NCI-H1694 (cell line): ENCODE measurements around the gene STAB2.

Experiments used
- DNase-seq: peaks from one replicate; lab custom pipeline; 2025; lab: John Stamatoyannopoulos, UW

Gene STAB2

GRCh38 chr12:103588680-103589079 lies 1.6 kb downstream of the STAB2 start:
- no peak for DNase-seq

- DNase-seq = no peak
Observed at GRCh38 chr12:103589517-103589916, 2.4 kb downstream of the STAB2 start.

DNA sequence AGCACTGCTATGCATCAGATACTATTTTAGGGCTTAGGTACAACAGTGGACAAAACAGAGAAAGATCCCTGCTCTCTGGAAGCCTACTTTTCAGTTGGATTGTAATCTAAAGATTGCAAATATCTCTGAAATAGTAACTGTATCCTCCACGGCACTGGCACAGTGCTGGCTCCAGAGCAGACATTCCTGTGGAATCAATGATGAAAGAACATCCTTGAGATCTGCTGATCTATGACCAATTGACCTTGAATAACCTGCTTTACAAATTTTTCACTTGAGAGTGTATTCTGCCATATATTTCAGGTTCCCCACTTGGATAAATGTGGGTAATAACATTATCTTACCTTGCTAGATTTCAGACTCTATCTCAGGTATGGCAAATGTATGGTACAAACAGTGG lies 3.2 kb downstream of the STAB2 start:
- no peak for DNase-seq

- no peak for DNase-seq
Observed at GRCh38 chr12:103596981-103597380, 9.9 kb downstream of the STAB2 start.

DNA sequence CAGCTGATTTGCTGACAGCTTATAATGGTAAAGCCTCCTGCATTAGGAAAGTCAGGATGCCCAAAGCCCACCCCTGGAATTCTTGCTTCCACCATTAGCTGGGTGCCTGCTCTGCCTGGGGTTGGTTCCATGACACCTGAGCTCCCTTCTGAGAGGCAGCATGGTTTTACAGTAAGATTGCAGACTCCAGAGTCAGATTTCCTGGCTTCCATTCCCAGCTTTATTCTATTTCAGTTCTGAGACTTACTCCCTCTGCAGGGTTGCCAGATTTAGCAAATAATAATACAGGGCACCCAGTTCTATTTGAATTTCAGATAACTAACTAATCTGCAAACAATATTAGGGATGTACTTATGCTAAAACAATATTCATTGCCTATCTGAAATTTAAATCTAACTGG lies 12.2 kb downstream of the STAB2 start:
- no peak for DNase-seq

DNA sequence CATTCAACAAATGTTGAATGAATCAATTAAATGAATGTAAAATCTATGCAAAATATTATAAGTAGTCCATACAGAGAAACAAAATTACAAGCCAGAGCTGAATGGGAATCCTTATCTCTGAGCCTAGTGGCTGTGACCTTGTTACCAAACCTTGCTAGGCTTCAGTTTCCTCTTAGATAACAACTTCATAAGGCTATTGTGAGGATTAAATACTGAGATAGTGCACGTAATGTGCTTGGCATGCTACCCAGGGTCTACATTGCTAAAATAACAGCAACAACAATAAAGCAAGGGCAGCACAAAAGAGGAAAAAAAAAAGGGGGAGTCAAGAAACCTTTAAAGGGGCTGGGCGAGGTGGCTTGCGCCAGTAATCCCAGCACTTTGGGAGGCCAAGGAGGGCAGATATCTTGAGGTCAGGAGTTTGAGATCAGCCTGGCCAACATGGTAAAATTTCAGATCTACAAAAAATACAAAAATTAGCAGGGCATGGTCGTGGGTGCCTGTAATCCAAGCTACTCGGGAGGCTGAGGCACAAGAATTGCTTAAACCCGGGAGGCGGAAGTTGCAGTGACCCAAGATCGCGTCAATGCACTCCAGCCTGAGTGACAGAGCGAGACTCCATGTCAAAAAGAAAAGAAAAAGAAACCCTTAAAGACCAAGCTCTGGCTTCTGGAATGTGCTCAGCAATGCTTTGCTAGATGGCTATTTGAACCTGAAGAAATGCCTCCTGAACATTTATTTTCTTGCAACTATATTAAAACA lies 14.1 kb downstream of the STAB2 start:
- DNase-seq = no peak

- DNase-seq = no peak
Observed at GRCh38 chr12:103620395-103620794, 33.3 kb downstream of the STAB2 start.

DNA sequence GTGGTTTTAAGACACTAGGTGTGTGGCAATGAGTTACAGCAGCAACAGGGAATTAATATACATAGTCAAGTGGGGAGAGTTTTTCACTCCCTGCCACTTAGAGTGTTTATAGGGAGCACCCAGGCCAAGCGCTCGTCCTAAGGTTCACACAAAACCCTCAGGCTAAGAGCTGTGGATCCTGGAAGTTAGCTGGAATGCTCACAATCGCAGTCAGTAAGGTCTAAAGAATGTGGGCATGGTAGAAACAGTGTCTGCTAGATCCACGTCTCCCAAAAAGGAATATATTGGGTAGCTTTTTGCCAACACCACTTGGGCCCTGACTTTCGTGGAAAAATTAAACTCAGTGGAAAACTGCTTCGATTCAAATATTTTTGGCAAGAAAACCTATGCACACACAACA lies 36.6 kb downstream of the STAB2 start:
- DNase-seq = no peak

- DNase-seq = peak; percentile 69
Observed at GRCh38 chr12:103626498-103626897, 39.4 kb downstream of the STAB2 start.

DNA sequence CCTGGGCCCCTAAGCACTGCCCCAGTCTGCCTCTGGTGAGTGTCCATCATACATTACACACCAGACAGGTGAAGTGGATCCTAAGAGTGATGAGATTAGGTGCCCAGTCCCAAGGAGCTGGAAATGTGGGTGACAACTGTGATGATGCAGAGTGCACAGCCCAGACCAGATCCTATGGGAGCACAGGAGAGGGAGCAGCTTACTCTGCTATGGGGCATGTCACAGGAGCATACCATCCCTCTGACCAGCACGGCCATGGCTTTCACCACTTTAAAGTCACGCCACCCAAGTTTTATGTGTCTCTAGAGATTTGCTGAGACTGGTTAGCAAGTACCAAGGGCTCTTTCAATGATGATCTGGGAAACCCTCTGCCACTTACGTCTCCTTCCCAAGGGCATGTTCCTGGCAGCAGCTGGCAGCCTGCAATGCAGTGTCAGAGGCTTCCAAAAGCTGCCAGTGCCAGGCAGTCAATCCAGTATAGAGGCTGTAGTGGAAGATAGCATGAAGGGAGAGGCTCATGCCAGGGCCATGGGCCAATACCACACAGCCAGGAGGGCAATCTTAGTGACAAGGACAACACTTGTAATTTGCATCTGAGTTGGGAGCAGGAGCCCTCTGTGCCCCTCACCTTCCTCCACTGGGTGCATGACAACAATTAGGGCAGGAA lies 40.2 kb downstream of the STAB2 start:
- DNase-seq = peak; percentile 52

DNA sequence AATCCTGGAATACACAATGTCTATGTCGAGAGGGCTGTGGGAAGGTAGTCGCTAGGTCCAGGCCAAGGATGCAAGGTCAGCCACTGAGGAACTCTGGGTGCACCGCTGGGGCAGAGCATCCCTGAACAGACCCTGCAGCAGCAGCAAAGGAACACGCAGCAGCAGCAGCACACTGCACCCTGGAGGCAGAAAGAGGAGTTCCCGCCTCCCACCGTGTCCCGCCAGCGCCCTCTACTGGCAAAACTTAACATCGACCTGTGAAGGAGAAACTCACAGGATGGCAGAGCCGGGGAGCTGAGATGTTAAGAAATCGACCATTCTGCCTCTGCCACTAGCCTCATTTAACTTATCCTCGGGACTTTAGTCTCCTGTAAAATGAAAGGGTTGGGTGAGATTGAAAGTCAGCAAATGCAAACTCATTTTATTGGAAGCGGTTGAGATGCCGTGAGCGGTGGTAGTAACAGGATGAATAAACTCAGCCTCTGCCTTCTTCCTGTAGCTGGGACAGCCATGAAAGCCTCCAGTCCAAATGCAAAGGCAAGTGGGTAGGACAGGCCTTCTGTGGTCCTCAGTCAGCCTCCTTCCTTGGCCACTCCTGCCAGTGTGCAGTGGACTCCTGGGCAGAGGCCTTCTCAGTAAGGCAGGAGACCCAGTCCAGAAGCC lies 45.6 kb downstream of the STAB2 start:
- peak; percentile 38 for DNase-seq

- no peak for DNase-seq
Observed at GRCh38 chr12:103634732-103635131, 47.7 kb downstream of the STAB2 start.

DNA sequence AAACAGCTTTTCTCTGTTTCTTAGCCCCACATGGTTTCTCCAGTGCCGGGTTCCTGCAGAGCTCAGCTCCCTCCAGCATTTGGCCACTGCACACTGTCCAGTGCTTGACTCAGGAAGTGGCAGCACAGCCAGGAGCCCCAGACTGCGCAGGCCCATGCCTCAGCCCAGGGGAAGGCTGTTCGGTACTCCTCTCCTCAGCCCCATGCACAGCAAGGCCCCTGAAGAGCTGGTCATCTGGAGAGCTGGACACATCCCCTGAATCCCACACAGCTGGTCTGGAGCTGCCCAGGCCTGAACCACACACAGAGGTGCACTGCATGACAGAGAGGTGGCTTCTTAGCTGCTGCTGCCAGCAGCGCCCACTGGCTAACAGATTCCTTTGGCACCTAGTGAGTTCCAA lies 48.3 kb downstream of the STAB2 start:
- DNase-seq = no peak

- no peak for DNase-seq
Observed at GRCh38 chr12:103637021-103637420, 49.9 kb downstream of the STAB2 start.

DNA sequence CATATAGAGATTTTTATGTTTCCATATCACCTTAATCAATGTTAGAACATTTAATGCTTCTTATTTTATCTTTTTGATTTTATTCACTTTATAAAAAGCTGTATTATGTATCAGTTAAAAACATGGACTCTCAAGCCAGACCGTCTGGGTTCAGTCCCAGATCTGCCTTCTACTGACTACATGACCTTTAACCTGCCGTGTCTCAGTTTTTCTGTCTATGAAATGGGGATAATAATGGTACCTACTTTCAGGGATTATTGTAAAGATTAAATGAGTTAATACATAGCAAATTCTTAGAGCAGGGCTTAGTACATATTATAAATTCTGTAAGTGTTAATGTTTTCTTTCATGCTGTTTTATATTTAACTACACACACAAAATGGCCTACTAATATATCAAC lies 50.4 kb downstream of the STAB2 start:
- DNase-seq = no peak

GRCh38 chr12:103639983-103640382 lies 52.9 kb downstream of the STAB2 start:
- DNase-seq = no peak

- DNase-seq = no peak
Observed at GRCh38 chr12:103640410-103640809, 53.3 kb downstream of the STAB2 start.

DNA sequence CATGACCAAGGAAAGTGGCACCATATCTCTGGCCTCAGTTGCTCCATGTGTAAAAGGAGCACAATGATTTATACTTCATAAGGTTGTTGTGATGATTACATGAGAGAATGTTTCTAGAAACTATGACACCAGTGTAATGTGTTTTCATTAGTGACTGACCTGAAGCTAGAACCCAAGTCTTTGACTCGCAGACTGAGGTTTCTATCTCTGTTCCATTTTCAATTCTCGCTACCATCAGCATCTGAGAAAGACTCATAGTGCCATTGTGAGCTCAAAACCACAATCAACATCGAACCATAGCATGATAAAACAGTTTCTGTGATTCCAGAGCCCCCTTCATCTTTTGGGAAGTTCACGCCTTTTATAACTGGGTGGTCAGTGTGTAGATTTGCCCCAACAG lies 53.8 kb downstream of the STAB2 start:
- no peak for DNase-seq

DNA sequence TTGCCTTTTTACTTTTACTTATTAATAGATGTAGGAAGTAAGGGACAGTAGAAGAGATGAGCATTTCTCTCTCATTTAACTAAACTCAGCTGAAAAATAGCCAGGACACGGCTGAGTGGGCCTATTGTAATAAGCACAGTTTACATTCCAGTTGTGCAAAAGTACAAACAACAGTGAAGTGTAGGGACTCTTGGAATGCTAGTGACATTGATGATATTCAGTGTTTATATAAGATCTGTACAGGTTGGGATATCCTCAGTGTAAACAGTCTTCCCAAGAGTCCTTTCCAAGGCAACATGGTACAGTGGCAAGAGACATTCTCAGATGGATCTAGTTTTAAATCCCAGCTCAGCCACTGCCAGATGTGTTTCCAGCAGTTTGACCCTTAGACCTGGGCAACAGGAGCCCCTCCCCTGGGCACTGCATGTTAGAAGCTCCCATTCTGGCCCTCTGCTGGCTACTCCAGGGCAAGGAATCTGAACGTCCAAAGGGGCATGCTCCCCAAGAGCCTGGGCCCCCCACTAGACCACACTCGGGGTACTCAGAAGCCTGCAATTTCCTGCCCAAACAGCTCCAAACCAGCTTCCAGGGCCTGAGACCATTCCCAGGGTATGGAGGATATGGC lies 55.3 kb downstream of the STAB2 start:
- DNase-seq = no peak

- DNase-seq = no peak
Observed at GRCh38 chr12:103645202-103645601, 58.1 kb downstream of the STAB2 start.

DNA sequence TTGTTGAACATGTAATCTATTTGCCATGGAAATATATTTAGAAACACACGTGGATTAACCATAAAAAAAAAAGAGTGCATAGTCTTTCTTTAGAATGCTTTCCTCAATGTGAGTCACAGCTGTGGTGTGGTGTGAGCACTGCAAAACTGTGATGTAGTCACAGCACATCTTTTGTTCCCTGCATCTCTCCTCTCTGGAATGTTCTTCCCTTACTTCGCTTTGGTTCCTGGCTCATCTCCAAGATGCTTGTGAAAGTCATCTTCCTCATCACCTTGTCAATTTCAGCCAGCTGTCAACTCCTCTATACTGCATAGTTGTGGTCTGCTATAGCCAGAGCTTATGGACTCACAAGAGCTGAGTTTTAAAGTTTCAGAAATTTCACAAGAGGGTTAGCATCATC lies 60.2 kb downstream of the STAB2 start:
- no peak for DNase-seq

GRCh38 chr12:103652808-103653207 lies 65.7 kb downstream of the STAB2 start:
- DNase-seq = no peak
